OCI-LY1 (cell line): ENCODE results near the gene INPP4A.

Experiments used
- EZH2 ChIP-seq: fragments of 200-600 bp; sonication (generic), shearing (Covaris generic); IDR thresholded peaks from 2 replicates; pipeline ENCODE4 v1.8.0; 2017; ENCODE audit warnings: borderline replicate concordance, mixed run types, mild to moderate bottlenecking, antibody characterized with exemption, low read length, moderate library complexity, mixed read lengths
- TF ChIP-seq, protein P1 (sequence below): fragments of 200-600 bp; sonication (generic), shearing (Covaris generic); IDR thresholded peaks from 2 replicates; pipeline ENCODE4 v1.5.1; 2017; ENCODE audit warnings: mild to moderate bottlenecking, antibody characterized with exemption, low read length, moderate library complexity, mixed read lengths

DNA sequence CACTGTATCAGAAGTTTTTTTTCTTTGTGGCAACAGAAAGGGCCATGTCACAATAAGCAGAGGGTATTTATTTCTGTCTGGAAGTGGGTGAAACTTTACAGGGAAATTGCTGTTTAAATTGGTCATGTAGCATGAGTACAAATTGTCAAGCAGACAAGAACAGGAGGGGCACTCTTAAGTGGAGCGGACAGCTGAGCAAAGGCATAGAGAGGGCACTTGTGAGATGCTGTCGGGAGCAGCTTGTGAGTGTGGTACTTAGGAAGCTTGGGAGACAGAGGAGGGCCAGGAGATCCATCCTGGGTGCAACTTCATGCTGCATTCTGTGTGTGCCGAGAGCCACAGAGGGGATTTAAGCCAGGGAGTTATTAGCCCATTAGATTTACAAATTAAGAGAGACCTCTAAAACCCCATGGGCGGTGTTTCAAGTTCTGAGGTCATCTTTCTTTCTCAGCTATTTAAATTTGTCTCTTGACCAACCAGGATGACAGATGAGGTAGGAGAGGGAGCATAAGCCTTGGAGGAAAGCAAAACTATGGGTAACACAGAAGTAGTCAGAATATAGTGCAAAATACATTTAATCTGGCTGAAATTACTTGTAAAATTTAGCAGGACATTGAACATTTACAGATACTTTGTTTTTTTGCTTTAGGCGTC, 30.4 kb downstream of the INPP4A start:
- TF ChIP-seq, protein P1, sequence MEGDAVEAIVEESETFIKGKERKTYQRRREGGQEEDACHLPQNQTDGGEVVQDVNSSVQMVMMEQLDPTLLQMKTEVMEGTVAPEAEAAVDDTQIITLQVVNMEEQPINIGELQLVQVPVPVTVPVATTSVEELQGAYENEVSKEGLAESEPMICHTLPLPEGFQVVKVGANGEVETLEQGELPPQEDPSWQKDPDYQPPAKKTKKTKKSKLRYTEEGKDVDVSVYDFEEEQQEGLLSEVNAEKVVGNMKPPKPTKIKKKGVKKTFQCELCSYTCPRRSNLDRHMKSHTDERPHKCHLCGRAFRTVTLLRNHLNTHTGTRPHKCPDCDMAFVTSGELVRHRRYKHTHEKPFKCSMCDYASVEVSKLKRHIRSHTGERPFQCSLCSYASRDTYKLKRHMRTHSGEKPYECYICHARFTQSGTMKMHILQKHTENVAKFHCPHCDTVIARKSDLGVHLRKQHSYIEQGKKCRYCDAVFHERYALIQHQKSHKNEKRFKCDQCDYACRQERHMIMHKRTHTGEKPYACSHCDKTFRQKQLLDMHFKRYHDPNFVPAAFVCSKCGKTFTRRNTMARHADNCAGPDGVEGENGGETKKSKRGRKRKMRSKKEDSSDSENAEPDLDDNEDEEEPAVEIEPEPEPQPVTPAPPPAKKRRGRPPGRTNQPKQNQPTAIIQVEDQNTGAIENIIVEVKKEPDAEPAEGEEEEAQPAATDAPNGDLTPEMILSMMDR = no peak
- no peak for TF ChIP-seq EZH2
